HEK293 (cell line): ENCODE results near the gene ZNF319.

ENCODE experiments used
- ATF2 ChIP-seq: fragments of 450-650 bp; formaldehyde crosslinking; IDR thresholded peaks from 2 replicates; pipeline ENCODE4 v1.5.1; 2016; ENCODE audit warnings: missing biosample characterization, missing genetic modification characterization, low read depth
- PRDM2 ChIP-seq: fragments of 450-650 bp; formaldehyde crosslinking; IDR thresholded peaks from 2 replicates; pipeline ENCODE4 v1.5.1; 2016; ENCODE audit warnings: missing biosample characterization, missing genetic modification characterization, borderline replicate concordance
- ZBTB17 ChIP-seq: fragments of 450-650 bp; formaldehyde crosslinking; IDR thresholded peaks from 2 replicates; pipeline ENCODE4 v1.5.1; 2016; ENCODE audit warnings: missing biosample characterization, missing genetic modification characterization
- ZEB2 ChIP-seq: fragments of 450-650 bp; formaldehyde crosslinking; IDR thresholded peaks from 2 replicates; pipeline ENCODE4 v1.5.1; 2016; ENCODE audit warnings: missing biosample characterization, missing genetic modification characterization
- ZNF146 ChIP-seq: fragments of 450-650 bp; formaldehyde crosslinking; IDR thresholded peaks from 2 replicates; pipeline ENCODE4 v1.5.1; 2016; ENCODE audit warnings: missing biosample characterization, missing genetic modification characterization
- ZNF660 ChIP-seq: fragments of 450-650 bp; IDR thresholded peaks from 2 replicates; pipeline ENCODE4 v1.5.1; 2018; ENCODE audit warnings: missing biosample characterization, mild to moderate bottlenecking, missing genetic modification characterization
- TF ChIP-seq, protein P1 (sequence below): fragments of 450-650 bp; formaldehyde crosslinking; IDR thresholded peaks from 2 replicates; pipeline ENCODE4 v1.5.1; 2016; ENCODE audit warnings: missing biosample characterization, missing genetic modification characterization
- TF ChIP-seq, protein P2 (sequence below): fragments of 450-650 bp; formaldehyde crosslinking; IDR thresholded peaks from 2 replicates; pipeline ENCODE4 v1.5.1; 2016; ENCODE audit warnings: missing biosample characterization, missing genetic modification characterization
- TF ChIP-seq, protein P3 (sequence below): fragments of 450-650 bp; formaldehyde crosslinking; conservative IDR thresholded peaks from 2 replicates; pipeline ENCODE4 v1.5.1; 2016; ENCODE audit warnings: low read depth, missing biosample characterization, missing genetic modification characterization
- TF ChIP-seq, protein P4 (sequence below): fragments of 450-650 bp; formaldehyde crosslinking; IDR thresholded peaks from 2 replicates; pipeline ENCODE4 v1.5.1; 2016; ENCODE audit warnings: missing biosample characterization, missing genetic modification characterization
- TF ChIP-seq, protein P5 (sequence below): fragments of 450-650 bp; formaldehyde crosslinking; IDR thresholded peaks from 2 replicates; pipeline ENCODE4 v1.5.1; 2016; ENCODE audit warnings: missing biosample characterization, missing genetic modification characterization, borderline replicate concordance

DNA sequence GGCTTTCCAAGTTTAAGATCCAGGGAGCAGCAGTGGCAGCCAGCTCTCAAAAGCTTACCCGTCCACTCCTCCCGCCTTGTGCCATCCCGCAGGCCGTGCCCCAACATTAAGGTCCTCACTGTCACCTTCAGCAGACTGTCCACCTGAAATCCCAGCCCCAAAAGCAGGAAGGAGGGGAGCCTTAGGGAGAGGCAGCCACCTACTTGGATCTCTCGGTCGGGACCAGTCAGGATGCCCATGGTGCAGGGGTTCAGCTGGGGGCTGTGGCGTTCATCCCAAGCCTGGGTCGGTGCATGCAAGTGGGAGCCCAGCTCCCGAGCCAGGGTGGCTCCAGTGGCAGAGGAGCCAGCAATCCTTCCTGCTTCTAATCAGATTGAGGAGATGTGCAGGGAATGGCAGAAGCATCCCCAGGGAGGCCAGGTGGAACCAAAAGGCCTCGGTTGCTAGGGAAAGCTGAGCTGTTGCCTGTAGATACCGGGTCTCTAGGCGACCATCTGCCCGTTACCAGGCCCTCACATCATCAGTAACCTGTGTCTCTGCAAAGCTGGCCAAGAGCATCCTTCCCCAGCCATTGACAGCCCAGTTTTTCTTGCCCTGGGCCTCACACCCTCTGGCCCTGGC is 54.2 kb downstream of the ZNF319 start:
- TF ChIP-seq, protein P1, sequence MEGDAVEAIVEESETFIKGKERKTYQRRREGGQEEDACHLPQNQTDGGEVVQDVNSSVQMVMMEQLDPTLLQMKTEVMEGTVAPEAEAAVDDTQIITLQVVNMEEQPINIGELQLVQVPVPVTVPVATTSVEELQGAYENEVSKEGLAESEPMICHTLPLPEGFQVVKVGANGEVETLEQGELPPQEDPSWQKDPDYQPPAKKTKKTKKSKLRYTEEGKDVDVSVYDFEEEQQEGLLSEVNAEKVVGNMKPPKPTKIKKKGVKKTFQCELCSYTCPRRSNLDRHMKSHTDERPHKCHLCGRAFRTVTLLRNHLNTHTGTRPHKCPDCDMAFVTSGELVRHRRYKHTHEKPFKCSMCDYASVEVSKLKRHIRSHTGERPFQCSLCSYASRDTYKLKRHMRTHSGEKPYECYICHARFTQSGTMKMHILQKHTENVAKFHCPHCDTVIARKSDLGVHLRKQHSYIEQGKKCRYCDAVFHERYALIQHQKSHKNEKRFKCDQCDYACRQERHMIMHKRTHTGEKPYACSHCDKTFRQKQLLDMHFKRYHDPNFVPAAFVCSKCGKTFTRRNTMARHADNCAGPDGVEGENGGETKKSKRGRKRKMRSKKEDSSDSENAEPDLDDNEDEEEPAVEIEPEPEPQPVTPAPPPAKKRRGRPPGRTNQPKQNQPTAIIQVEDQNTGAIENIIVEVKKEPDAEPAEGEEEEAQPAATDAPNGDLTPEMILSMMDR (tag by site-specific recombination): no peak
- TF ChIP-seq, protein P2, sequence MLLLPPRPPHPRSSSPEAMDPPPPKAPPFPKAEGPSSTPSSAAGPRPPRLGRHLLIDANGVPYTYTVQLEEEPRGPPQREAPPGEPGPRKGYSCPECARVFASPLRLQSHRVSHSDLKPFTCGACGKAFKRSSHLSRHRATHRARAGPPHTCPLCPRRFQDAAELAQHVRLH: no peak
- no peak for TF ChIP-seq ZNF660 (tag by site-specific recombination)
- no peak for TF ChIP-seq PRDM2 (tag by site-specific recombination)
- no peak for TF ChIP-seq ZBTB17 (tag by site-specific recombination)
- TF ChIP-seq, protein P3, sequence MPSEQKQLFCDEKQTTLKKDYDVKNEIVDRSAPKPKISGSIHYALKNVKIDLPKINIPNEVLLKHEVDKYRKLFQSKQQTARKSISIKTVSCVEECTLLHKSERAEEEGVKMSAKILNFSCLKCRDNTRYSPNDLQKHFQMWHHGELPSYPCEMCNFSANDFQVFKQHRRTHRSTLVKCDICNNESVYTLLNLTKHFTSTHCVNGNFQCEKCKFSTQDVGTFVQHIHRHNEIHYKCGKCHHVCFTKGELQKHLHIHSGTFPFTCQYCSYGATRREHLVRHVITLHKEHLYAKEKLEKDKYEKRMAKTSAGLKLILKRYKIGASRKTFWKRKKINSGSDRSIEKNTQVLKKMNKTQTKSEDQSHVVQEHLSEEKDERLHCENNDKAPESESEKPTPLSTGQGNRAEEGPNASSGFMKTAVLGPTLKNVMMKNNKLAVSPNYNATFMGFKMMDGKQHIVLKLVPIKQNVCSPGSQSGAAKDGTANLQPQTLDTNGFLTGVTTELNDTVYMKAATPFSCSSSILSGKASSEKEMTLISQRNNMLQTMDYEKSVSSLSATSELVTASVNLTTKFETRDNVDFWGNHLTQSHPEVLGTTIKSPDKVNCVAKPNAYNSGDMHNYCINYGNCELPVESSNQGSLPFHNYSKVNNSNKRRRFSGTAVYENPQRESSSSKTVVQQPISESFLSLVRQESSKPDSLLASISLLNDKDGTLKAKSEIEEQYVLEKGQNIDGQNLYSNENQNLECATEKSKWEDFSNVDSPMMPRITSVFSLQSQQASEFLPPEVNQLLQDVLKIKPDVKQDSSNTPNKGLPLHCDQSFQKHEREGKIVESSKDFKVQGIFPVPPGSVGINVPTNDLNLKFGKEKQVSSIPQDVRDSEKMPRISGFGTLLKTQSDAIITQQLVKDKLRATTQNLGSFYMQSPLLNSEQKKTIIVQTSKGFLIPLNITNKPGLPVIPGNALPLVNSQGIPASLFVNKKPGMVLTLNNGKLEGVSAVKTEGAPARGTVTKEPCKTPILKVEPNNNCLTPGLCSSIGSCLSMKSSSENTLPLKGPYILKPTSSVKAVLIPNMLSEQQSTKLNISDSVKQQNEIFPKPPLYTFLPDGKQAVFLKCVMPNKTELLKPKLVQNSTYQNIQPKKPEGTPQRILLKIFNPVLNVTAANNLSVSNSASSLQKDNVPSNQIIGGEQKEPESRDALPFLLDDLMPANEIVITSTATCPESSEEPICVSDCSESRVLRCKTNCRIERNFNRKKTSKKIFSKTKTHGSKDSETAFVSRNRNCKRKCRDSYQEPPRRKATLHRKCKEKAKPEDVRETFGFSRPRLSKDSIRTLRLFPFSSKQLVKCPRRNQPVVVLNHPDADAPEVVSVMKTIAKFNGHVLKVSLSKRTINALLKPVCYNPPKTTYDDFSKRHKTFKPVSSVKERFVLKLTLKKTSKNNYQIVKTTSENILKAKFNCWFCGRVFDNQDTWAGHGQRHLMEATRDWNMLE: no peak
- TF ChIP-seq ZEB2: no peak
- TF ChIP-seq, protein P4, sequence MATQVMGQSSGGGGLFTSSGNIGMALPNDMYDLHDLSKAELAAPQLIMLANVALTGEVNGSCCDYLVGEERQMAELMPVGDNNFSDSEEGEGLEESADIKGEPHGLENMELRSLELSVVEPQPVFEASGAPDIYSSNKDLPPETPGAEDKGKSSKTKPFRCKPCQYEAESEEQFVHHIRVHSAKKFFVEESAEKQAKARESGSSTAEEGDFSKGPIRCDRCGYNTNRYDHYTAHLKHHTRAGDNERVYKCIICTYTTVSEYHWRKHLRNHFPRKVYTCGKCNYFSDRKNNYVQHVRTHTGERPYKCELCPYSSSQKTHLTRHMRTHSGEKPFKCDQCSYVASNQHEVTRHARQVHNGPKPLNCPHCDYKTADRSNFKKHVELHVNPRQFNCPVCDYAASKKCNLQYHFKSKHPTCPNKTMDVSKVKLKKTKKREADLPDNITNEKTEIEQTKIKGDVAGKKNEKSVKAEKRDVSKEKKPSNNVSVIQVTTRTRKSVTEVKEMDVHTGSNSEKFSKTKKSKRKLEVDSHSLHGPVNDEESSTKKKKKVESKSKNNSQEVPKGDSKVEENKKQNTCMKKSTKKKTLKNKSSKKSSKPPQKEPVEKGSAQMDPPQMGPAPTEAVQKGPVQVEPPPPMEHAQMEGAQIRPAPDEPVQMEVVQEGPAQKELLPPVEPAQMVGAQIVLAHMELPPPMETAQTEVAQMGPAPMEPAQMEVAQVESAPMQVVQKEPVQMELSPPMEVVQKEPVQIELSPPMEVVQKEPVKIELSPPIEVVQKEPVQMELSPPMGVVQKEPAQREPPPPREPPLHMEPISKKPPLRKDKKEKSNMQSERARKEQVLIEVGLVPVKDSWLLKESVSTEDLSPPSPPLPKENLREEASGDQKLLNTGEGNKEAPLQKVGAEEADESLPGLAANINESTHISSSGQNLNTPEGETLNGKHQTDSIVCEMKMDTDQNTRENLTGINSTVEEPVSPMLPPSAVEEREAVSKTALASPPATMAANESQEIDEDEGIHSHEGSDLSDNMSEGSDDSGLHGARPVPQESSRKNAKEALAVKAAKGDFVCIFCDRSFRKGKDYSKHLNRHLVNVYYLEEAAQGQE (tag by site-specific recombination): no peak
- TF ChIP-seq, protein P5, sequence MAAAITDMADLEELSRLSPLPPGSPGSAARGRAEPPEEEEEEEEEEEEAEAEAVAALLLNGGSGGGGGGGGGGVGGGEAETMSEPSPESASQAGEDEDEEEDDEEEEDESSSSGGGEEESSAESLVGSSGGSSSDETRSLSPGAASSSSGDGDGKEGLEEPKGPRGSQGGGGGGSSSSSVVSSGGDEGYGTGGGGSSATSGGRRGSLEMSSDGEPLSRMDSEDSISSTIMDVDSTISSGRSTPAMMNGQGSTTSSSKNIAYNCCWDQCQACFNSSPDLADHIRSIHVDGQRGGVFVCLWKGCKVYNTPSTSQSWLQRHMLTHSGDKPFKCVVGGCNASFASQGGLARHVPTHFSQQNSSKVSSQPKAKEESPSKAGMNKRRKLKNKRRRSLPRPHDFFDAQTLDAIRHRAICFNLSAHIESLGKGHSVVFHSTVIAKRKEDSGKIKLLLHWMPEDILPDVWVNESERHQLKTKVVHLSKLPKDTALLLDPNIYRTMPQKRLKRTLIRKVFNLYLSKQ (tag by site-specific recombination): no peak
- TF ChIP-seq ATF2 (tag by site-specific recombination): no peak
- no peak for TF ChIP-seq ZNF146 (tag by site-specific recombination)
